Gastroesophageal sphincter (tissue), 3 donors: Measurements from ENCODE around the gene CBR1.

Experiments used
- EP300 ChIP-seq: sonication (generic); formaldehyde crosslinking; IDR thresholded peaks from one replicate; pipeline ENCODE4 v1.6.1; 2017; ENCODE audit warnings: antibody characterized with exemption, mild to moderate bottlenecking
- POLR2A ChIP-seq, 2 donors: fragments of 450-650 bp; IDR thresholded peaks; one replicate each; pipeline ENCODE4 v1.6.1; 2017; ENCODE audit warnings: antibody characterized with exemption in 2 of 2, mild to moderate bottlenecking in 2 of 2, moderate library complexity in 1 of 2
- TF ChIP-seq, protein P1 (sequence below), 4 experiments: fragments of 200-600 bp in 2 of 4; fragments of 450-650 bp in 2 of 4; sonication (generic) in 1 of 4; IDR thresholded peaks; one replicate each; pipeline ENCODE4 v1.5.1; 2017 to 2019; ENCODE audit warnings: antibody characterized with exemption in 4 of 4, mild to moderate bottlenecking in 2 of 4, moderate library complexity in 2 of 4

DNA sequence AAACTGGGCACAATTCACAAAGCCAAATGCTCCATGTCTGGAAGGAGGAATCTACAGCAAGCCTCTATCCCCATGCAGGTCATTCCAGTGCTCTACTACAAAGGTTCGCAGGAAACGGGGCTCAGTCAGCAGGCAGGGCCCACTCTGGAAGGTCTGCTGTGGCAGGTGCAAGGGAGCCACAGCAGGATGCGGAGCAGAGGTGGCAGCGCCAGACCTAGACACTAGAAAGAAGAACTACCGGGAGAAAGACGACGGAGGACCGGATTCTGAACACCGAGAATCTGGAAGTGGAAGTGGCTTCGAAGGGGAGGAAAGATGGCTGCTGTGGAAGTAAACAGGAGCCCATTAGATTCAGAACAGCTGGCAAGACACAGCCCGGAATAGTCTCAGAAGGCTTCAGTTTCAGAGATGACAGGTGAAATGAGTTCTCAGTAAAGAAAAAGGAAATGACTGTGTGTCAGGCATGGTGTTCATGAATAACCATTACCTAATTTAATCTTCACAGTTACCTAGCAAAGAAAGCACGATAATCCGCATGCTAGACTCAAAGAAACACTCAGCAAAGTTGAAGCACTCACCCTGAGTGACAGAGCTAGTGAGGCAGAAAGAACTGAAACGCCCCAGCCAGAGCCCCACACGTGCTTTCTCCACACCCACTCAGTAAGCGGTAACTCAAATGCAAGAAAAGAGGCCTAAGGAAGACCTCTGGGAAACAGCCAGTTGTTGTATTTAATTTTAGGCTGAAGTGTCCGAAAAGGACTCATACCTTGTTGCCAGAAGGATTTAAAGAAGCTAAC, 30.9 kb upstream of the CBR1 start:
- TF ChIP-seq, protein P1, sequence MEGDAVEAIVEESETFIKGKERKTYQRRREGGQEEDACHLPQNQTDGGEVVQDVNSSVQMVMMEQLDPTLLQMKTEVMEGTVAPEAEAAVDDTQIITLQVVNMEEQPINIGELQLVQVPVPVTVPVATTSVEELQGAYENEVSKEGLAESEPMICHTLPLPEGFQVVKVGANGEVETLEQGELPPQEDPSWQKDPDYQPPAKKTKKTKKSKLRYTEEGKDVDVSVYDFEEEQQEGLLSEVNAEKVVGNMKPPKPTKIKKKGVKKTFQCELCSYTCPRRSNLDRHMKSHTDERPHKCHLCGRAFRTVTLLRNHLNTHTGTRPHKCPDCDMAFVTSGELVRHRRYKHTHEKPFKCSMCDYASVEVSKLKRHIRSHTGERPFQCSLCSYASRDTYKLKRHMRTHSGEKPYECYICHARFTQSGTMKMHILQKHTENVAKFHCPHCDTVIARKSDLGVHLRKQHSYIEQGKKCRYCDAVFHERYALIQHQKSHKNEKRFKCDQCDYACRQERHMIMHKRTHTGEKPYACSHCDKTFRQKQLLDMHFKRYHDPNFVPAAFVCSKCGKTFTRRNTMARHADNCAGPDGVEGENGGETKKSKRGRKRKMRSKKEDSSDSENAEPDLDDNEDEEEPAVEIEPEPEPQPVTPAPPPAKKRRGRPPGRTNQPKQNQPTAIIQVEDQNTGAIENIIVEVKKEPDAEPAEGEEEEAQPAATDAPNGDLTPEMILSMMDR (IDR thresholded peaks at IDR 0.05), result no peak
- TF ChIP-seq POLR2A (IDR thresholded peaks at IDR 0.05) (no peak), EP300 (no peak)
